ENCODE data around the gene ODAD2.
"Not testable (repeated sequence)": the region's sequence is repeated elsewhere in the genome, so short reads cannot be mapped to it uniquely, and the experiment has no call there.

DNA sequence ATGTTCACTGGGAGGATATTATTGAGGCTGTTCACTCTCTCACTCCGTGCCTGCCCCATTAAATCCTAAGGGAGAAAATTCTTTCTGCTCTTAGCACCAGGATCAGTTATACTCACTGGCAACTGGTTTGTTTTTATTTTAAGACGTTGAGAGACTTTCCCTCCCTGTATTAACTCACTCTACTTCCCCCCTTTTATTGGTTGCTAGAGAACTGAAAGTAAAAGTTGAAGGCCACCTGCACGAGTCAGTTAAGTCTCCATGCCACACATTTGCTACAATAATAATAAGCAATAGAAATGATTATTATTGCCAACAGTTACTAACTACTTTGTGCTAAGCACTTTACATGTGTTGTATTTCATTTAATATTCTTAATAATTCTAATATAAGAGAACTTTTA lies 40.5 kb downstream of the ODAD2 start:
- not testable (repeated sequence) for TF ChIP-seq POLR2AphosphoS5 (IDR thresholded peaks at IDR 0.05; ENCODE audit: borderline replicate concordance, low read depth, low read length); EZH2 (IDR thresholded peaks at IDR 0.05); FOXP2 (optimal IDR thresholded peaks at IDR 0.05; ENCODE audit: control extremely low read depth, extremely low read length, insufficient read depth)
